Bronchial epithelial cell (primary cell): ENCODE data around the gene DNAJC5G. TPM values are rescaled to one million over a fixed set of nuclear protein-coding genes. Genes with fewer than 3 reads are reported as not detected.
"Not testable (repeated sequence)": the region's sequence is repeated elsewhere in the genome, so short reads cannot be mapped to it uniquely, and the experiment has no call there.

ENCODE experiments used
- DNase-seq: peaks from one replicate; pipeline ENCODE4 v3.0.0-alpha.2; 2010; ENCODE audit warnings: low read depth
- FAIRE-seq: peaks from 2 replicates; lab custom pipeline; 2011; peaks lifted over from hg19 to GRCh38; lab: Jason Lieb, UNC
- H3K27me3 ChIP-seq: 2 replicates; pipeline ENCODE4 v1.5.1; 2011; ENCODE audit warnings: low read length; ENCODE audit not compliant: control insufficient read depth, insufficient read depth
- H3K36me3 ChIP-seq: 2 replicates; pipeline ENCODE4 v1.5.1; 2011; ENCODE audit warnings: low read length; ENCODE audit not compliant: control insufficient read depth, insufficient read depth
- H3K4me3 ChIP-seq: 2 replicates; pipeline ENCODE4 v1.5.1; 2011; ENCODE audit warnings: mild to moderate bottlenecking, low read depth, low read length, control low read depth
- CTCF ChIP-seq: IDR thresholded peaks from 2 replicates; pipeline ENCODE4 v1.5.1; 2011; ENCODE audit warnings: mild to moderate bottlenecking, moderate library complexity, low read length, control low read depth, inconsistent platforms; ENCODE audit not compliant: insufficient read depth, severe bottlenecking
- total RNA-seq: library from RNA; depleted of rRNA; stranded (reverse); fragments of >200 nt; gene quantifications from 2 replicates; pipeline ENCODE4 v1.2.1, GENCODE V29; 2014

The DNAJC5G gene
- total RNA-seq, 1 donor from 2014 or later, result not detected

- DNase-seq (no peak), FAIRE-seq (no peak)
- no peak for TF ChIP-seq CTCF
- no peaks in the 10 kb centered on the region for H3K27me3 ChIP-seq
- H3K36me3 ChIP-seq, result no peaks in the 10 kb centered on the region
- no peak overlapping the region for H3K4me3 ChIP-seq
Measured at GRCh38 chr2:27316655-27317412, 41.6 kb downstream of the DNAJC5G start.

DNA sequence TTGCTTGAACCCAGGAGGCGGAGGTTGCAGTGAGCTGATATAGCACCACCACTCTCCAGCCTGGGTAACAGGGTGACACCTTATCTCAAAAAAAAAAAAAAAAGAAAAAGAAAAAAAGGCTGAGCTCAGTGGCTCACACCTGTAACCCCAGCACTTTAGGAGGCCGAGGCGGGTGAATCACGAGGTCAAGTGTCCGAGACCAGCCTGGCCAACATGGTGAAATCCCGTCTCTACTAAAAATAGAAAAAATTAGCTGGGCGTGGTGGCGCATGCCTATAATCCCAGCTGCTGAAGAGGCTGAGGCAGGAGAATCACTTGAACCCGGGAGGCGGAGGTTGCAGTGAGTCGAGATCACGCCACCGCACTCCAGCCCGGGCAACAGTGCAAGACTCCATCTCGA is 44.6 kb downstream of the DNAJC5G start:
- H3K36me3 ChIP-seq, FAIRE-seq, H3K4me3 ChIP-seq, H3K27me3 ChIP-seq, DNase-seq: not testable (repeated sequence)

GRCh38 chr2:27320958-27321543 is 45.8 kb downstream of the DNAJC5G start:
- Histone ChIP-seq H3K27me3 (no peaks in the 10 kb centered on the region), H3K4me3 (no peak overlapping the region), H3K36me3 (no peaks in the 10 kb centered on the region)
- FAIRE-seq (no peak), DNase-seq (peak; percentile 98)
- TF ChIP-seq CTCF, result peak; percentile 66

- peaks cover 10% of the 10 kb centered on the region for H3K36me3 ChIP-seq
- peak overlapping the region; percentile 90 for H3K4me3 ChIP-seq
- no peaks in the 10 kb centered on the region for H3K27me3 ChIP-seq
- no peak for TF ChIP-seq CTCF
- peak; percentile 15 for DNase-seq
- no peak for FAIRE-seq
Measured at GRCh38 chr2:27322301-27322765, 47.1 kb downstream of the DNAJC5G start.

DNA sequence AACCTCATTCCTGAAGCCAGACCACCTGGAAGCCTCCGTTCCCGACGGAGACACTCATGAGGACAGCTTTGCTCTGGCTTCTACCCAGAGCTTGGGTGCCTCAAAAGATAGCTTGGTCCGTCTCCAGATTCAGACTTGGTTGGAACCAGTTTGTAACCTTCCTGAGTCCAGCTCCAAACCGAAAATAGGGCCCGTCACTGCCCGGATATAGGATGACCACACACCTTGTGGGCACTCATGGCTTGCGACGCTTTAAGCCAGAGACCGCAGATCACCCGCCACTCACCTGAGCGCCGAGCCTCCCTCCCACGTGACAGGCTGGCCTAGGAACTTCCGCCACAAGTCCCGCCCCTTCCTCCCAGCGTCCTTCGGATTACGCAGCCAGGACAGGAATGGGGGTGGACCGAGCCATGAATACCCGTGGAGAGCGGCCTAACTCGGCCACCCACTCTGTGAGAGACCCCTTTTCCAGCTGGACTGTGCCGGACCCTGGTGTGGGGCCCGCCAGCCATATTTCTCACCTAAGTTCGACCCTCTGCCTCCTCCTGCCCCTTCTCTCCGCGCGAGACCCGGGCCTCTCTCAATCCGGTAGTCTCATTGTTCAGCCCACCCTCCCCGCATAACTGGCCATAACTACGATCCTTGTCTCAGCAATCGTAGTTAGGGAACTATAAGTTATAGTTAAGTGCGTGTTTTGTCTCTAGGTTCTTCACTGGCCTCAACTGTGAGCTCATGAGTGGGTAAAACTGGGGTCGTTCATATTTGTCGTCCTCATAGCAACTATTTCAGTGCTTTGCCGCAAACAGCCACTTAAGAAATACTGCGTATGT is 47.7 kb downstream of the DNAJC5G start, which contains the start of gene MPV17:
TSS of gene MPV17 (minus strand) at position 332 of the 830 bp plus-strand sequence. CDS start 580 bp downstream, outside the sequence.
- Histone ChIP-seq H3K4me3 (peak within 1 kb of the TSS; percentile 90), H3K27me3 (no peaks in the 10 kb centered on the region), H3K36me3 (peaks cover 11% of the 10 kb centered on the region)
- DNase-seq, result peak; percentile 87
- no peak for FAIRE-seq
- TF ChIP-seq CTCF, result no peak
